Smooth muscle cell (in vitro differentiated cells): ENCODE measurements around the gene RILP. TPM values are rescaled to one million over a fixed set of nuclear protein-coding genes. Genes with fewer than 3 reads are reported as not detected.

Source experiments
- DNase-seq: peaks from one replicate; lab custom pipeline; 2025; ENCODE audit not compliant: unreplicated experiment; lab: John Stamatoyannopoulos, UW
- H2AFZ ChIP-seq: fragments of 200-600 bp; sonication (generic); 2 replicates; pipeline ENCODE4 v1.6.0; 2016; ENCODE audit warnings: antibody characterized with exemption, low read depth, mild to moderate bottlenecking
- H3F3A ChIP-seq: fragments of 200-600 bp; sonication (generic); 2 replicates; pipeline ENCODE4 v1.6.0; 2017; ENCODE audit warnings: antibody characterized with exemption, low read depth
- H3K27ac ChIP-seq: fragments of 200-600 bp; sonication (generic); 2 replicates; pipeline ENCODE4 v1.5.1; 2016; ENCODE audit warnings: low read depth, mild to moderate bottlenecking
- H3K27me3 ChIP-seq: fragments of 200-600 bp; sonication (generic); 2 replicates; pipeline ENCODE4 v1.6.1; 2016; ENCODE audit warnings: low read depth, mild to moderate bottlenecking
- H3K36me3 ChIP-seq: fragments of 200-600 bp; sonication (generic); 2 replicates; pipeline ENCODE4 v1.5.1; 2016; ENCODE audit warnings: low read depth
- H3K4me1 ChIP-seq: fragments of 200-600 bp; sonication (generic); 2 replicates; pipeline ENCODE4 v1.5.1; 2016; ENCODE audit warnings: low read depth
- H3K4me2 ChIP-seq: fragments of 200-600 bp; sonication (generic); 2 replicates; pipeline ENCODE4 v1.6.0; 2016; ENCODE audit warnings: mild to moderate bottlenecking
- H3K4me3 ChIP-seq: fragments of 200-600 bp; sonication (generic); 2 replicates; pipeline ENCODE4 v1.5.1; 2016; ENCODE audit warnings: mild to moderate bottlenecking
- H3K79me2 ChIP-seq: fragments of 200-600 bp; sonication (generic); 2 replicates; pipeline ENCODE4 v1.6.0; 2016; ENCODE audit warnings: low read depth, mild to moderate bottlenecking
- H3K9ac ChIP-seq: fragments of 200-600 bp; sonication (generic); 2 replicates; pipeline ENCODE4 v1.6.0; 2016; ENCODE audit warnings: low read depth
- H3K9me3 ChIP-seq: fragments of 200-600 bp; sonication (generic); replicated peaks from 2 replicates; pipeline ENCODE4 v1.5.1; 2016; ENCODE audit warnings: low read depth
- H4K20me1 ChIP-seq: fragments of 200-600 bp; sonication (generic); 2 replicates; pipeline ENCODE4 v1.6.0; 2016; ENCODE audit warnings: low read depth
- CTCF ChIP-seq: fragments of 200-600 bp; sonication (generic); IDR thresholded peaks from 2 replicates; pipeline ENCODE4 v1.5.1; 2017; ENCODE audit warnings: borderline replicate concordance, mild to moderate bottlenecking, antibody characterized with exemption; ENCODE audit not compliant: insufficient read depth, poor library complexity, severe bottlenecking
- WGBS: methylation state at CpG from one replicate; pipeline ENCODE4 v1.1.7; 2016; ENCODE audit warnings: low lambda C conversion rate; 5-methylcytosine and 5-hydroxymethylcytosine counted together
- polyA plus RNA-seq: library from polyadenylated mRNA; unstranded; fragments of >200 nt; fragmentation: Nextera tagmentation; extraction: Ambion mirVana; gene quantifications from 2 replicates; pipeline ENCODE4 v1.2.1, GENCODE V29; 2016
- total RNA-seq: library from RNA; depleted of rRNA; stranded (reverse); fragments of >200 nt; gene quantifications from 2 replicates; pipeline ENCODE4 v1.2.3, GENCODE V29; 2014

Gene RILP
- total and polyA plus RNA-seq, 2 experiments from 2014 or later, result 5.1 to 7.4 TPM

DNA sequence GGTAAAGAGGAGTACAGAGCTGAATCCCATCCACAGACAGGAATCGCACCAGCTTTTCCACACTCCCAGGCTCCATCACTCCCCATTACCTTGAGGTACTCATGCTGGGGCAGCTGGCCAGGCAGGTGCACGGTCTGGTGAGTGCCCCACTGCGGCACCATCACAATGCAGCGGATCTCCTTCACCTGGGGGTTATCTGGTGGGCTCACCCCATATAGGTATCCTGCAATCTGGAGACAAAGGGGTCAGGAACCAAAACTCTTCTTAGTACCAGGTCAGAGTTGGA, 1.8 kb upstream of the RILP start:
- Histone ChIP-seq H3K4me3 (no peak overlapping the region), H4K20me1 (peaks cover 23% of the 10 kb centered on the region), H3K27ac (no peak overlapping the region), H3K4me1 (peaks cover 10% of the 10 kb centered on the region), H3K4me2 (no peak overlapping the region), H3F3A (peaks cover 63% of the 10 kb centered on the region), H3K9ac (no peak overlapping the region), H3K36me3 (peaks cover 27% of the 10 kb centered on the region), H3K9me3 (no peaks in the 10 kb centered on the region), H3K79me2 (no peaks in the 10 kb centered on the region), H3K27me3 (no peaks in the 10 kb centered on the region), H2AFZ (no peak overlapping the region)
- no peak for DNase-seq
- no peak for TF ChIP-seq CTCF
- 100% methylated on average over 4 of the region's 4 CpGs for WGBS

- H3K27ac ChIP-seq, result no peak overlapping the region
- no peak overlapping the region for H3K9ac ChIP-seq
- no peaks in the 10 kb centered on the region for H3K9me3 ChIP-seq
- H3K4me1 ChIP-seq, result peaks cover 10% of the 10 kb centered on the region
- peaks cover 23% of the 10 kb centered on the region for H4K20me1 ChIP-seq
- DNase-seq, result no peak
- H3K36me3 ChIP-seq, result peaks cover 21% of the 10 kb centered on the region
- peaks cover 59% of the 10 kb centered on the region for H3F3A ChIP-seq
- no peaks in the 10 kb centered on the region for H3K27me3 ChIP-seq
- TF ChIP-seq CTCF, result no peak
- no peaks in the 10 kb centered on the region for H3K79me2 ChIP-seq
- no peak overlapping the region for H3K4me2 ChIP-seq
- 92% methylated on average over 22 of the region's 22 CpGs for WGBS
- no peak overlapping the region for H2AFZ ChIP-seq
- H3K4me3 ChIP-seq, result no peak overlapping the region
Measured at GRCh38 chr17:1650731-1651558, 1.3 kb upstream of the RILP start.

GRCh38 chr17:1648963-1649843, 463 bp downstream of the RILP start:
- Histone ChIP-seq H3K36me3 (peaks cover 16% of the 10 kb centered on the region), H3K27me3 (no peaks in the 10 kb centered on the region), H3K4me1 (peaks cover 10% of the 10 kb centered on the region), H3K4me2 (peak overlapping the region; percentile 98), H3K9me3 (no peaks in the 10 kb centered on the region), H3K9ac (peak overlapping the region; percentile 64), H3K27ac (peak overlapping the region; percentile 69), H3K4me3 (peak overlapping the region; percentile 79), H3F3A (peaks cover 58% of the 10 kb centered on the region), H4K20me1 (peaks cover 23% of the 10 kb centered on the region), H2AFZ (no peak overlapping the region), H3K79me2 (no peaks in the 10 kb centered on the region)
- TF ChIP-seq CTCF, result peak; percentile 90
- peak; percentile 79 for DNase-seq
- WGBS, result 2% methylated on average over 40 of the region's 100 CpGs
